ENCODE measurements around the gene COL11A2. TPM values are rescaled to one million over a fixed set of nuclear protein-coding genes. Genes with fewer than 3 reads are reported as not detected.

Gene COL11A2
- polyA plus RNA-seq, 3 donors: 0.57 TPM; not detected in 2

DNA sequence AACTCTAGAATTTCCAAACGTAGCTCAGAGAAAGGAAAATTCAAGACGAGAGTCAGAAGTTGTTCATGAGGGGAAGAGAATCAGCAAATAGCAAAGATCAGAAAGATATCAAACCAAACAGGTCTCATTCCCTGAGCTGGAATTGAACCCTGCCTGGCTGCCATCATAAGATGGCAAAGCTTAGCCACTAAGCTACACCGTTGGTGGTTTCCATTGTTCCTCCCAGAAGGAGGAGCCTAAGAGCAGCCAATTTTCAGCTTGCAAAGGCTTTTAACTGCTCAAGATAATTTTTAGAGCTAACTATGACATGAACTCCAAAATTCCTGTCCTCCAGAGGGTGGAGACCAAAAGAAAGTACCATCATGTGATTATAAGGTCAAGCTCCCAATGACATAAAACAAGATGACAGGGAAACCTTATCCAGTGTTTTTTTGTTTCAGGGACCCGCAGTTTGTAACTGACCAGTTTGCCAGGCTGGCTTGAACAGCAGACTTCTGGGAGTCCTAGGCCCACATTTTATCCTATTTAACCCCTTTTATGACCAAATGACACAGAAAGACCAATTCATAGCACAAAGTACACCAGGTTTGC lies 55.9 kb downstream of the COL11A2 start:
- H3K4me3 Mint-ChIP-seq: no peak overlapping the region
- Histone ChIP-seq H3K4me3 (replicated peaks in 1 of 3; ENCODE audit: low read depth in 2 of 3, low read length in 3 of 3) (no peak overlapping the region), H2AFZ (ENCODE audit: insufficient read depth, low read depth, low read length, poor library complexity, severe bottlenecking) (no peak overlapping the region), H4K20me1 (ENCODE audit: insufficient read depth, low read length) (no peaks in the 10 kb centered on the region), H3K36me3 (replicated peaks in 1 of 2; ENCODE audit: control insufficient read depth in 1 of 2, insufficient read depth in 2 of 2, low read length in 2 of 2) (no peaks in the 10 kb centered on the region), H3K79me2 (ENCODE audit: insufficient read depth, low read length) (no peaks in the 10 kb centered on the region), H3K4me2 (replicated peaks; ENCODE audit: extremely low read depth, low read length, poor library complexity, severe bottlenecking) (no peak overlapping the region), H3K9ac (ENCODE audit: insufficient read depth, low read length, poor library complexity, severe bottlenecking) (no peak overlapping the region), H3K27ac (ENCODE audit: low read depth in 1 of 2, low read length in 2 of 2) (no peak overlapping the region), H3K27me3 (ENCODE audit: control insufficient read depth in 2 of 2, insufficient read depth in 2 of 2, low read length in 2 of 2) (no peaks in the 10 kb centered on the region), H3K4me1 (ENCODE audit: control insufficient read depth in 1 of 2, insufficient read depth in 2 of 2, low read length in 2 of 2) (peaks cover 10 to 13% of the 10 kb centered on the region in 2 donors), H3K9me3 (replicated peaks in 1 of 2; ENCODE audit: control insufficient read depth in 1 of 2, insufficient read depth in 1 of 2, low read length in 2 of 2) (no peaks in the 10 kb centered on the region)
- TF ChIP-seq CTCF (IDR thresholded peaks at IDR 0.05): no peak
- intact Hi-C loops (cut with micrococcal nuclease): no loop called here
- no peaks in the 10 kb centered on the region for H3K36me3 Mint-ChIP-seq
- peaks cover 1 to 3% (median 2%) of the 10 kb centered on the region in 3 donors for H3K27me3 Mint-ChIP-seq (ENCODE audit: low read depth in 3 of 3)
- WGBS (ENCODE audit: insufficient coverage): 33% methylated on average over 3 of the region's 4 CpGs
- DNase-seq: no peak
- H3K9me3 Mint-ChIP-seq: peaks cover 0 to 7% (median 3%) of the 10 kb centered on the region in 7 donors
- H3K4me1 Mint-ChIP-seq: peaks cover 13% of the 10 kb centered on the region
- no peak overlapping the region for H3K27ac Mint-ChIP-seq

GRCh38 chr6:33132081-33132524 lies 60.2 kb downstream of the COL11A2 start:
- H3K27me3 Mint-ChIP-seq (ENCODE audit: low read depth in 3 of 3): peaks cover 0 to 4% (median 4%) of the 10 kb centered on the region in 3 donors
- Histone ChIP-seq H3K9ac (ENCODE audit: insufficient read depth, low read length, poor library complexity, severe bottlenecking) (no peak overlapping the region), H3K4me3 (replicated peaks in 1 of 3; ENCODE audit: low read depth in 2 of 3, low read length in 3 of 3) (peak overlapping the region in 1 of 3 experiments; percentile 29), H3K4me1 (ENCODE audit: control insufficient read depth in 1 of 2, insufficient read depth in 2 of 2, low read length in 2 of 2) (peaks cover 5 to 6% of the 10 kb centered on the region in 2 donors), H3K27me3 (ENCODE audit: control insufficient read depth in 2 of 2, insufficient read depth in 2 of 2, low read length in 2 of 2) (no peaks in the 10 kb centered on the region), H2AFZ (ENCODE audit: insufficient read depth, low read depth, low read length, poor library complexity, severe bottlenecking) (no peak overlapping the region), H3K36me3 (replicated peaks in 1 of 2; ENCODE audit: control insufficient read depth in 1 of 2, insufficient read depth in 2 of 2, low read length in 2 of 2) (no peaks in the 10 kb centered on the region), H3K27ac (ENCODE audit: low read depth in 1 of 2, low read length in 2 of 2) (peak overlapping the region in 1 of 2 donors; percentile 26), H3K9me3 (replicated peaks in 1 of 2; ENCODE audit: control insufficient read depth in 1 of 2, insufficient read depth in 1 of 2, low read length in 2 of 2) (no peaks in the 10 kb centered on the region), H3K79me2 (ENCODE audit: insufficient read depth, low read length) (no peaks in the 10 kb centered on the region), H3K4me2 (replicated peaks; ENCODE audit: extremely low read depth, low read length, poor library complexity, severe bottlenecking) (peak overlapping the region; percentile 26), H4K20me1 (ENCODE audit: insufficient read depth, low read length) (no peaks in the 10 kb centered on the region)
- no peak for TF ChIP-seq CTCF (IDR thresholded peaks at IDR 0.05)
- H3K9me3 Mint-ChIP-seq: peaks cover 0 to 3% (median 0%) of the 10 kb centered on the region in 7 donors
- no peaks in the 10 kb centered on the region for H3K36me3 Mint-ChIP-seq
- peak overlapping the region in 1 of 2 donors; percentile 46 for H3K4me3 Mint-ChIP-seq
- DNase-seq: peak; percentile 33 to 61 (median 37)
- intact Hi-C loops (cut with micrococcal nuclease): no loop called here
- WGBS (ENCODE audit: insufficient coverage): 17% methylated on average over 4 of the region's 8 CpGs
- peak overlapping the region in 6 of 7 donors; percentile 10 to 87 (median 80) for H3K27ac Mint-ChIP-seq
- peaks cover 6% of the 10 kb centered on the region for H3K4me1 Mint-ChIP-seq
